HG03520 (cell line): Measurements from ENCODE around the gene VRK3.
"Not testable (repeated sequence)": the region's sequence is repeated elsewhere in the genome, so short reads cannot be mapped to it uniquely, and the experiment has no call there.

Experiments used
- ATAC-seq: cut with Tn5 transposase; IDR thresholded peaks from one replicate; pipeline ENCODE4 v1.9.1; 2021; ENCODE audit warnings: mild to moderate bottlenecking, moderate library complexity; ENCODE audit not compliant: unreplicated experiment

Gene VRK3

GRCh38 chr19:49958144-49958543, 67.0 kb downstream of the VRK3 start:
- not testable (repeated sequence) for ATAC-seq

GRCh38 chr19:49957262-49957915, 67.8 kb downstream of the VRK3 start:
- no peak for ATAC-seq

- ATAC-seq: no peak
These were observed 69.1 kb downstream of the VRK3 start for GRCh38 chr19:49956115-49956495.

- ATAC-seq: no peak
These were observed 70.2 kb downstream of the VRK3 start for GRCh38 chr19:49954933-49955332.

GRCh38 chr19:49954092-49954829, 70.9 kb downstream of the VRK3 start:
- no peak for ATAC-seq

GRCh38 chr19:49953416-49953815, 71.8 kb downstream of the VRK3 start:
- no peak for ATAC-seq

- no peak for ATAC-seq
These were observed 72.3 kb downstream of the VRK3 start for GRCh38 chr19:49952906-49953305.

GRCh38 chr19:49952479-49952836, 72.7 kb downstream of the VRK3 start:
- no peak for ATAC-seq

- ATAC-seq: no peak
These were observed 73.2 kb downstream of the VRK3 start for GRCh38 chr19:49951806-49952478.

GRCh38 chr19:49950956-49951526, 74.1 kb downstream of the VRK3 start:
- no peak for ATAC-seq

GRCh38 chr19:49950590-49950948, 74.6 kb downstream of the VRK3 start:
- no peak for ATAC-seq

- no peak for ATAC-seq
These were observed 75.2 kb downstream of the VRK3 start for GRCh38 chr19:49949742-49950589.

GRCh38 chr19:49946415-49946814, 78.8 kb downstream of the VRK3 start:
- ATAC-seq: no peak

GRCh38 chr19:49944567-49944966, 80.6 kb downstream of the VRK3 start:
- ATAC-seq: not testable (repeated sequence)

GRCh38 chr19:49940482-49940791, 84.7 kb downstream of the VRK3 start:
- ATAC-seq: no peak

- ATAC-seq: no peak
These were observed 85.3 kb downstream of the VRK3 start for GRCh38 chr19:49939721-49940481.

- ATAC-seq: no peak
These were observed 86.5 kb downstream of the VRK3 start for GRCh38 chr19:49938662-49939061.

GRCh38 chr19:49937750-49938381, 87.3 kb downstream of the VRK3 start:
- ATAC-seq: no peak

GRCh38 chr19:49936549-49936948, 88.6 kb downstream of the VRK3 start:
- ATAC-seq: no peak

- ATAC-seq: no peak
These were observed 91.5 kb downstream of the VRK3 start for GRCh38 chr19:49933643-49934042.
